H1 (cell line): ENCODE measurements around the gene LRRC43.

Source experiments
- ATF2 ChIP-seq: IDR thresholded peaks from 2 replicates; pipeline ENCODE4 v1.6.1; 2012; ENCODE audit warnings: low read length, inconsistent platforms
- CHD2 ChIP-seq: IDR thresholded peaks from 2 replicates; pipeline ENCODE4 v1.6.1; 2012; ENCODE audit warnings: low read length, improper control_type of control experiment
- CTCF ChIP-seq, 3 experiments: IDR thresholded peaks; 1 replicate in 2 of 3; 2 replicates in 1 of 3; pipeline versions ENCODE4 v1.5.1 to v1.6.1; 2011; ENCODE audit warnings: low read length in 3 of 3, mild to moderate bottlenecking in 3 of 3, inconsistent platforms in 2 of 3, low read depth in 1 of 3, moderate library complexity in 1 of 3; ENCODE audit not compliant: insufficient read depth in 1 of 3; ENCODE audit errors: control extremely low read depth in 1 of 3
- GABPA ChIP-seq: IDR thresholded peaks from 2 replicates; pipeline ENCODE4 v1.6.1; 2011; ENCODE audit warnings: mild to moderate bottlenecking, low read length, moderate library complexity, borderline replicate concordance; ENCODE audit not compliant: insufficient read depth
- JUND ChIP-seq: IDR thresholded peaks from 2 replicates; pipeline ENCODE4 v1.6.1; 2011; ENCODE audit warnings: mild to moderate bottlenecking, improper control_type of control experiment, low read length
- NRF1 ChIP-seq: IDR thresholded peaks from 2 replicates; pipeline ENCODE4 v1.6.1; 2011; ENCODE audit warnings: mild to moderate bottlenecking, low read depth, low read length, improper control_type of control experiment
- POLR2A ChIP-seq, 2 experiments: IDR thresholded peaks; 1 replicate in 1 of 2; 2 replicates in 1 of 2; pipeline ENCODE4 v1.6.1; 2011; ENCODE audit warnings: low read depth in 2 of 2, low read length in 2 of 2, mild to moderate bottlenecking in 2 of 2; ENCODE audit errors: control extremely low read depth in 1 of 2
- POLR2AphosphoS5 ChIP-seq: IDR thresholded peaks from 2 replicates; pipeline ENCODE4 v1.6.1; 2011; ENCODE audit warnings: low read depth, low read length
- SIN3A ChIP-seq, 2 experiments: IDR thresholded peaks in 1 of 2; conservative IDR thresholded peaks in 1 of 2; 2 replicates each; pipeline ENCODE4 v1.6.1; 2011 to 2012; ENCODE audit warnings: low read length in 2 of 2, improper control_type of control experiment in 1 of 2, low read depth in 1 of 2, mild to moderate bottlenecking in 1 of 2

- no peak for TF ChIP-seq CTCF (IDR thresholded peaks at IDR 0.05; ENCODE audit: control extremely low read depth in 1 of 3, insufficient read depth in 1 of 3, low read depth in 1 of 3, low read length in 3 of 3)
- TF ChIP-seq CHD2: no peak
- TF ChIP-seq POLR2AphosphoS5: no peak
- no peak for TF ChIP-seq NRF1
- TF ChIP-seq POLR2A (IDR thresholded peaks at IDR 0.05; ENCODE audit: control extremely low read depth in 1 of 2, low read depth in 2 of 2, low read length in 2 of 2): no peak
- no peak for TF ChIP-seq ATF2
- no peak for TF ChIP-seq GABPA
- no peak for TF ChIP-seq JUND
- no peak for TF ChIP-seq SIN3A (conservative IDR thresholded peaks at IDR 0.05 in 1 of 2, IDR thresholded peaks at IDR 0.05 in 1 of 2; ENCODE audit: low read depth in 1 of 2, low read length in 2 of 2)
Measured at GRCh38 chr12:122144885-122145284, 38.0 kb upstream of the LRRC43 start.
